ENCODE data around the gene PSD2.

- no peak for TF ChIP-seq CTCF (IDR thresholded peaks at IDR 0.05; ENCODE audit: insufficient read depth, low read depth, low read length)
- no peak for TF ChIP-seq EZH2 (IDR thresholded peaks at IDR 0.05; ENCODE audit: insufficient read depth, low read length)
Observed at GRCh38 chr5:139885857-139886208, 90.2 kb downstream of the PSD2 start.

Measured in astrocyte (in vitro differentiated cells and primary cell).